HG03108 (cell line): Measurements from ENCODE around the gene PDE6A.
"Not testable (repeated sequence)": the region's sequence is repeated elsewhere in the genome, so short reads cannot be mapped to it uniquely, and the experiment has no call there.

ENCODE experiments used
- ATAC-seq: cut with Tn5 transposase; IDR thresholded peaks from one replicate; pipeline ENCODE4 v1.9.1; 2021; ENCODE audit warnings: moderate library complexity; ENCODE audit not compliant: unreplicated experiment

Gene PDE6A

GRCh38 chr5:149898811-149899210, 45.8 kb downstream of the PDE6A start:
- no peak for ATAC-seq

- ATAC-seq: no peak
Measured at GRCh38 chr5:149895416-149896345, 48.9 kb downstream of the PDE6A start.

- ATAC-seq: no peak
Measured at GRCh38 chr5:149894237-149894636, 50.4 kb downstream of the PDE6A start.

GRCh38 chr5:149893403-149893931, 51.1 kb downstream of the PDE6A start:
- no peak for ATAC-seq

GRCh38 chr5:149892594-149892993, 52.0 kb downstream of the PDE6A start:
- no peak for ATAC-seq

DNA sequence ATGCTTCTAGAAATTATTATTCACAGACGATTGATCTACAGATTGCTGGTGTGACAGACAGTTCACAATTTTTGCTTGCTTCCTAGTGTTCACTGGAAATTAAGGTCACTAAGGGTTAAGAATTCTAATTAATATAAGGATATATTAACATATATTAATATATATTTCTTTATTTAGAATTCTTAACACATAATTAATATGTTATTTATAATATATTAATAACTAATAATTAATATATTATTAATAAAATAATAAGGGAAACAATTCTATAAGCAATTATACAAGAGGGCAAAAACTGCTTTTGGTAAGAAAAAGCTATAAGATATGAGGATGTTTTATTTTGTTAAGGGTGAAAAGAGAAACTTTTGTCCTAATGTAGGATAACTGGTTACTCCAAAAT, 56.3 kb downstream of the PDE6A start:
- ATAC-seq: no peak

DNA sequence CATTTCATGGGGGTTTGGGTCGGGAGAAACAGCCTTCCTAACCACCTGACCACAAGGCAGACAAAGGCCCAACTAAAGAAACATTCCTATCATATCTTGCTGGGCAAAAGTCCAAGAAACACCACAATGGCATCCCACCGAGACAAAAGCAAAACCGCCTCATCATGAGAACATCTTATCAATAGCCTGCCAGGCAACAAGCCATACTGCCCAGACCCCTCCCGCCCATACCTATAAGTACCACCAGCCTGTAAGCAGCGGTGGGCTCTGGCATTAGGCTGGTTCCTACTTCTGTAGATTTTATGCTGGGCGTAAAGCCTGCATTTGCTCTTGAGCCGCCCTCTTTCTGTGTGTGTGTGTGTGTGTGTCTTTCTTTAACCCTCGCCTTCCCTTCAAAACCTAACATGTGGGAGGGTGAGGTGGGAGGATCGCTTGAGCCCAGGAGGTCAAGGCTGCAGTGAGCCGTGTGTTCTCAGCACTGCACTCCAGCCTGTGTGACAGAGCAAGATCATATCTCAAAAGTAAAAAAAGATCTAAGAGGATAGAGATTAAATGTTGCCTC, 56.9 kb downstream of the PDE6A start:
- ATAC-seq: no peak

GRCh38 chr5:149886692-149887470, 57.7 kb downstream of the PDE6A start:
- no peak for ATAC-seq

- ATAC-seq: no peak
Measured at GRCh38 chr5:149886060-149886459, 58.5 kb downstream of the PDE6A start.

GRCh38 chr5:149885513-149885912, 59.1 kb downstream of the PDE6A start:
- no peak for ATAC-seq

DNA sequence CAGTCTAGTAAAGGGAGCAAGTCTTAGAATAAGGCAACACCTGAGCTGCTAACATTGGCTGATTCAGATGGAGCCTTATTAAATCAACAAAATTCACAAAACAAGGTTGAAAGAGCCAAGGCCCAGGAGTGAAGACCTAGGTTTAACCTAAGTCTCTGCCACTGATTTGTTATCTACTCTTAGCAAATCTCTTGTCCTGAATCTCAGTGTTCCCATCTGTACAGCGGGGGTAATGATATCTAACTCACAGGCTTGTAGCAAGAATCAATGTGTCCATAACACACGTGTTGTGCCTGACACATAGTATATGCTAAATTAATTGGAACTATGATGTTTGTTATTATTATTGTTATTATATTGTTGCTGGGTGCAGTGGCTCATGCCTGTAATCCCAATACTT, 61.0 kb downstream of the PDE6A start:
- ATAC-seq: no peak

DNA sequence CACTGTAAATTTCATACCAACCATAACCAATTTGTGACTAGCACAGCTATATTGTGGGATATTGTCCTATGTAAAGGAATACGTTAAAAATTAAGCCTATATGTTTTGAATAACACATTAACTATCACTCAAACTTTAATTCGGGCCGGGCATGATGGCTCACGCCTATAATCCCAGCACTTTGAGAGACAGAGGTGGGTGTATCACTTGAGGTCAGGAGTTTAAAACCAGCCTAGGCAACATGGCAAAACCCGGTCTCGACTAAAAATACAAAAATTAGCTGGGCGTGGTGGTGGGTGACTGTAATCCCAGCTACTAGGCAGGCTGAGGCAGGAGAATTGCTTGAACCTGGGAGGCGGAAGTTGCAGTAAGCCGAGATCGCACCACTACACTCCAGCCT, 62.0 kb downstream of the PDE6A start:
- ATAC-seq: not testable (repeated sequence)

GRCh38 chr5:149881874-149882273, 62.7 kb downstream of the PDE6A start:
- ATAC-seq: no peak

GRCh38 chr5:149881069-149881622, 63.4 kb downstream of the PDE6A start:
- no peak for ATAC-seq

GRCh38 chr5:149879593-149879992, 65.0 kb downstream of the PDE6A start:
- ATAC-seq: not testable (repeated sequence)

DNA sequence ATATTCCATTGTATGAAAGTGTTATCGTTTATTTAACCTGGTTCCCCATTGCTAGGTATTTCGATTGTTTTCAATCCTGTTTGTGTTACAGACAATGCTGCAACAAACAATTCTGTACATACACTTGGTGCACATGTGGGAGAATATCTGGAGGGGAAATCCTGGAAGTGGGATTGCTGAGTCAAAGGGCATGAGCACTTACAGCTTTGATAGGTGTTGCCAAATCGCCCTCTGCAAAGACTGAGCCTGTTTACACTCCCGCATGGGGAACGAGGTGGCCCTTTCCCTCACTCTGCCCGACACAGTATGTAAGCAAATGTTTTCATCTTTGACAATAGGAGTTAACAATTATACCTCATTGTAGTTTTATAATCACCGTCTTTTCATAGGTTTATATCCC, 66.2 kb downstream of the PDE6A start:
- no peak for ATAC-seq

DNA sequence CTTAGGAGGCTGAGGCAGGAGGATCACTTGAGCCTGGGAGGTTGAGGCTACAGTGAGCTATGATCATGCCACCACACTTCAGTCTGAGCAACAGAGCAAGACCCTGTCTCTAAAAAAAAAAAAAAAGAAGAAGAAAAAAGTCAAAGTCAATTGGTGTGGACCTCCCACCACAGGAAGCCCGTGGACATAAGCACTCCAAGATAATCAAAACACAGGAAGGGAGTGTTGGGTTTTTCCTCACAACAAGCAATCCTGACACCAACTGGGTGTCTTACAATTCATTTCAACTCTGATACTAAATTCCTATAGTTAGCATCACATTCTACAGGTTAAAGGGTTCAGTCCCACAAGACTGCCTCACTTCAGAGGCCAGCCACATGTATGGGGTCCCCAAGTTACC, 70.7 kb downstream of the PDE6A start:
- ATAC-seq: no peak

DNA sequence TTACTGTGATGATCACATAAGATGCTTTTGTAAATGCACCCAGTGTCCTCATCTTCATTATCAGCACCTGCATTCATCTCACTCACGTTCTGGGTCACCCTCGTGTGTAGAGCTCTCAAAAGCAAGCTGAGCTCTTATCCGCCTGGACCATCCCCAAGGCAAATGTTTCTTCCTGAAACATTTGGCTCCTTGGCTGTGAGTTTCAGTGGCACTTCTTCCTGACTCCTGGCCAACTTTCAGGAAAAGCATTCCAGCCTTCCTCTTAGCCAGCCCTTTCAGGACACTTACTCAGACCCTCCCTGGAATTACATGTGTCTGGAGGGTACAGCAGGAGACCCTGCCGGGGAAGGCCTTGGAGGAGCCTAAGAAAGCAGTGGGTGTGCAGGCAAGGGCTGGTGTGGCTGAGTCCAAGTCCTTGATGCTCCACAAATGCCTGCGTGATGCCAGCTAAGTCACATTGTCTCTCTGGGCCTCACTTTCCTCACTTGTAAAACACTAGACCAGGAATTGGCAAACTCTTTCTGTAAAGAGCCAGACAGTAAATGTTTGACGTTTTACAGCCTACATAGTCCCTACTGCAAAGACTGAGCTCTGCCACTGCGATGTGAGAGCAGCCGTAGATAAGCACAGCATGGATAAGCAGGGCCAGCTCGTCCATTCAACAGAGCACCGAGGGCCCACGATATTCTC, 72.1 kb downstream of the PDE6A start:
- ATAC-seq: no peak

- no peak for ATAC-seq
Measured at GRCh38 chr5:149871471-149871870, 73.1 kb downstream of the PDE6A start.

DNA sequence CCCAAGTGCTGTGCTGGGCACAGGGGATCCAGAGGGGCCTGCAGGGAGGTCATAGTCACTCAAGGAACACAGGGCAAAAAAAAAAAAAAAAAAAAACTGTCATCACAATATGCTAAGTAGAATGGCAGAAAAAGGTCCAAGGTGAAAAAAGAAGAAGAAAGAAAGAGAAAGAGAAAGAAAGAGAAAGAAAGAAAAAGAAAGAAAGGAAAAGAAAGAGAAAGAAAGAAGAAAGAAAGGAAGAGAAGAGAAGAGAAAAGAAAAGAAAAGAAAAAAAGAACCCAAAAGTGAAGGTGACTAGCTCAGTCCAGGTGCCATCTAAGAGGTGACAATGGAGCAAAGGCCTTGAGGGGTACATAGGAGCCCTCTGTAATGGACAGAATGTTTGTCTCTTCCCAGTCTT, 73.9 kb downstream of the PDE6A start:
- ATAC-seq: no peak

DNA sequence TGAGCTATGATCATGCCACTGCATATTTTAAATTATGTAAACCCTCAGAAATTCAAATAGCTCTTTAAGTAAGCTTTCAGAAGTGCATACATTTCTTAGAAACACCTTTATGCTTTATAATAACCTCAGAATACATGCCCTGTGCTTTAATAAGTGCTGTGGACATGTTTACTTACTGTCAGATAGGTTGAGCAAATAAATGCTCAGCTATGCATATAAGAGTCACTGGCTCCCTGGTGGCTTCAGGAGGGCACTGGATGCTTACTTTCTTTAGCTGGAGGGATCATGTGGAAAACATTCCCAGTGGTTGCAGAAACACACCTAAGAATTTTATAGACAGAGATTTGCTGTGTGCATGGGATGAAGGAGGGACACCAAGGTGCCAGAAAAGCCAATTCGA, 74.4 kb downstream of the PDE6A start:
- no peak for ATAC-seq
